ENCODE data around the gene ABCA8. TPM values are rescaled to one million over a fixed set of nuclear protein-coding genes. Genes with fewer than 3 reads are reported as not detected.

The ABCA8 gene
- total RNA-seq, 1 donor from 2014 or later: not detected

GRCh38 chr17:68835071-68835470, 120.1 kb downstream of the ABCA8 start:
- no peak for TF ChIP-seq CTCF (IDR thresholded peaks at IDR 0.05; ENCODE audit: insufficient read depth, low read depth, low read length)
- no peak for TF ChIP-seq EZH2 (IDR thresholded peaks at IDR 0.05; ENCODE audit: insufficient read depth, low read length)
- H3K4me3 Mint-ChIP-seq (ENCODE audit: unreplicated experiment): no peak overlapping the region
- H3K9me3 Mint-ChIP-seq (ENCODE audit: unreplicated experiment): no peaks in the 10 kb centered on the region
- no peak overlapping the region for H3K9ac ChIP-seq (ENCODE audit: low read length)
- no peaks in the 10 kb centered on the region for H3K4me1 Mint-ChIP-seq (ENCODE audit: low read depth, unreplicated experiment)
- no peaks in the 10 kb centered on the region for H3K79me2 ChIP-seq (ENCODE audit: insufficient read depth, low read length)
- H3K4me3 ChIP-seq (ENCODE audit: insufficient read depth, low read depth, low read length): no peak overlapping the region
- DNase-seq (ENCODE audit: low read depth) (no peak), FAIRE-seq (no peak)
- no peak overlapping the region for H3K27ac Mint-ChIP-seq (ENCODE audit: unreplicated experiment)
- H3K27me3 ChIP-seq (ENCODE audit: insufficient read depth, low read length): no peaks in the 10 kb centered on the region
- H3K9me3 ChIP-seq (ENCODE audit: insufficient read depth, low read depth, low read length): no peaks in the 10 kb centered on the region
- no peak overlapping the region for H3K27ac ChIP-seq (ENCODE audit: low read depth, low read length)
- H3K36me3 ChIP-seq (ENCODE audit: insufficient read depth, low read length): no peaks in the 10 kb centered on the region
- no peak overlapping the region for H3K4me2 ChIP-seq (ENCODE audit: low read length)
- H3K36me3 Mint-ChIP-seq (ENCODE audit: low read depth, unreplicated experiment): no peaks in the 10 kb centered on the region
- H3K4me1 ChIP-seq (ENCODE audit: insufficient read depth, low read length): no peaks in the 10 kb centered on the region
- H2AFZ ChIP-seq (ENCODE audit: low read depth, low read length): no peak overlapping the region
- peaks cover 2% of the 10 kb centered on the region for H3K27me3 Mint-ChIP-seq (ENCODE audit: low read depth, unreplicated experiment)
- H4K20me1 ChIP-seq (ENCODE audit: insufficient read depth, low read length): no peaks in the 10 kb centered on the region

DNA sequence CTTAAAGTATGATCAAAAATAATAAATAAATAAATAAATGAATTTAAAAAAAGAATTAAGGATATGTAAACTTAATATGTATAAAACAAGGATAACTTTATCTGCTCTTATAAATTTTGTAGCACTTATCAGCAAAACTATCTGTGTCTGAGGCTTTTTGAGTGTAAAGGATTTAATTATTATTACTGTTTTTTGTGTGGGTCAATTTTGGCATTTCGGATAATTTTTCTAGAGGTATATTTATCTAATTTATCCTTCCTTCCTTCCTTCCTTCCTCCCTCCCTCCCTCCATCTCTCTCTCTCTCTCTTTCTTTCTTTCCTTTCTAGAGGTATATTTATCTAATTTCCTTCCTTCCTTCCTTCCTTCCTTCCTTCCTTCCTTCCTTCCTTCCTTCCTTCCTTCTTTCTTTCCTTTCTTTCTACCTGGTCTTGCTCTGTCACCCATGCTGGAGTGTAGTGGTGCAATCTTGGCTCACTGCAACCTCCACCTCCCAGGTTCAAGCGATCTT, 120.8 kb downstream of the ABCA8 start:
- H3K27ac ChIP-seq (ENCODE audit: low read depth, low read length): no peak overlapping the region
- no peak for FAIRE-seq
- H3K36me3 Mint-ChIP-seq (ENCODE audit: low read depth, unreplicated experiment): no peaks in the 10 kb centered on the region

More for the DNA sequence above, 120.8 kb downstream of the ABCA8 start:
- no peak overlapping the region for H3K27ac Mint-ChIP-seq (ENCODE audit: unreplicated experiment)
- H3K36me3 ChIP-seq (ENCODE audit: insufficient read depth, low read length): no peaks in the 10 kb centered on the region
- no peak overlapping the region for H2AFZ ChIP-seq (ENCODE audit: low read depth, low read length)
- no peak for DNase-seq (ENCODE audit: low read depth)
- H3K4me1 ChIP-seq (ENCODE audit: insufficient read depth, low read length): no peaks in the 10 kb centered on the region
- H3K4me3 Mint-ChIP-seq (ENCODE audit: unreplicated experiment): no peak overlapping the region
- H3K9me3 Mint-ChIP-seq (ENCODE audit: unreplicated experiment): no peaks in the 10 kb centered on the region
- H3K4me3 ChIP-seq (ENCODE audit: insufficient read depth, low read depth, low read length): no peak overlapping the region
- no peak overlapping the region for H3K4me2 ChIP-seq (ENCODE audit: low read length)
- no peaks in the 10 kb centered on the region for H3K27me3 ChIP-seq (ENCODE audit: insufficient read depth, low read length)
- H3K9ac ChIP-seq (ENCODE audit: low read length): no peak overlapping the region
- no peaks in the 10 kb centered on the region for H3K4me1 Mint-ChIP-seq (ENCODE audit: low read depth, unreplicated experiment)
- no peaks in the 10 kb centered on the region for H3K9me3 ChIP-seq (ENCODE audit: insufficient read depth, low read depth, low read length)
- H3K79me2 ChIP-seq (ENCODE audit: insufficient read depth, low read length): no peaks in the 10 kb centered on the region
- no peaks in the 10 kb centered on the region for H4K20me1 ChIP-seq (ENCODE audit: insufficient read depth, low read length)
- TF ChIP-seq CTCF (IDR thresholded peaks at IDR 0.05; ENCODE audit: insufficient read depth, low read depth, low read length) (no peak), EZH2 (IDR thresholded peaks at IDR 0.05; ENCODE audit: insufficient read depth, low read length) (no peak)
- H3K27me3 Mint-ChIP-seq (ENCODE audit: low read depth, unreplicated experiment): peaks cover 2% of the 10 kb centered on the region
